Trophoblast cell (in vitro differentiated cells and primary cell): ENCODE data around the gene MYO5A.
"Not testable (repeated sequence)": the region's sequence is repeated elsewhere in the genome, so short reads cannot be mapped to it uniquely, and the experiment has no call there.

Experiments
- DNase-seq, 2 donors: peaks; one replicate each; pipeline ENCODE4 v3.0.0-alpha.2; 2016
- H2AFZ ChIP-seq: 2 replicates; pipeline ENCODE4 v1.6.1; 2013; ENCODE audit warnings: low read length, moderate library complexity, mild to moderate bottlenecking; ENCODE audit not compliant: insufficient read depth, poor library complexity
- H2AK5ac ChIP-seq: 2 replicates; pipeline ENCODE4 v1.6.1; 2013; ENCODE audit warnings: mild to moderate bottlenecking, low read length
- H2BK120ac ChIP-seq: 2 replicates; pipeline ENCODE4 v1.6.1; 2013; ENCODE audit warnings: low read length, mild to moderate bottlenecking, moderate library complexity; ENCODE audit not compliant: insufficient read depth, poor library complexity
- H2BK12ac ChIP-seq: 2 replicates; pipeline ENCODE4 v1.6.1; 2013; ENCODE audit warnings: mild to moderate bottlenecking, low read length, moderate library complexity
- H2BK5ac ChIP-seq: 2 replicates; pipeline ENCODE4 v1.6.1; 2013; ENCODE audit warnings: low read length, low read depth, moderate library complexity, mild to moderate bottlenecking; ENCODE audit not compliant: poor library complexity
- H3K14ac ChIP-seq: 2 replicates; pipeline ENCODE4 v1.6.1; 2013; ENCODE audit warnings: mild to moderate bottlenecking, low read length
- H3K18ac ChIP-seq: 2 replicates; pipeline ENCODE4 v1.6.1; 2013; ENCODE audit warnings: mild to moderate bottlenecking, low read length
- H3K23ac ChIP-seq: 2 replicates; pipeline ENCODE4 v1.6.1; 2013; ENCODE audit warnings: low read length
- H3K27ac ChIP-seq: 2 replicates; pipeline ENCODE4 v1.5.1; 2013; ENCODE audit warnings: low read depth, mild to moderate bottlenecking, inconsistent platforms, low read length, moderate library complexity
- H3K27me3 ChIP-seq: 2 replicates; pipeline ENCODE4 v1.6.1; 2013; ENCODE audit warnings: inconsistent platforms, mild to moderate bottlenecking, low read length, moderate library complexity; ENCODE audit not compliant: insufficient read depth
- H3K36me3 ChIP-seq, 2 experiments: 1 replicate in 1 of 2; 2 replicates in 1 of 2; pipeline ENCODE4 v1.6.1; 2013; ENCODE audit warnings: low read length in 2 of 2, mild to moderate bottlenecking in 2 of 2, moderate library complexity in 1 of 2; ENCODE audit not compliant: insufficient read depth in 2 of 2, control insufficient read depth in 1 of 2
- H3K4ac ChIP-seq: 2 replicates; pipeline ENCODE4 v1.6.1; 2013; ENCODE audit warnings: low read depth, mild to moderate bottlenecking, low read length, moderate library complexity
- H3K4me1 ChIP-seq, 2 experiments: 1 replicate in 1 of 2; 2 replicates in 1 of 2; pipeline ENCODE4 v1.6.1; 2013; ENCODE audit warnings: low read length in 2 of 2, mild to moderate bottlenecking in 2 of 2, moderate library complexity in 1 of 2; ENCODE audit not compliant: insufficient read depth in 2 of 2, control insufficient read depth in 1 of 2
- H3K4me2 ChIP-seq: 2 replicates; pipeline ENCODE4 v1.6.1; 2013; ENCODE audit warnings: inconsistent platforms, mild to moderate bottlenecking, low read length, moderate library complexity
- H3K4me3 ChIP-seq: 2 replicates; pipeline ENCODE4 v1.5.1; 2013; ENCODE audit warnings: mild to moderate bottlenecking, low read depth, low read length, inconsistent platforms
- H3K79me1 ChIP-seq: one replicate; pipeline ENCODE4 v1.6.1; 2013; ENCODE audit warnings: low read length
- H3K79me2 ChIP-seq: 2 replicates; pipeline ENCODE4 v1.6.1; 2013; ENCODE audit warnings: low read length, mild to moderate bottlenecking; ENCODE audit not compliant: control insufficient read depth, insufficient read depth, poor library complexity
- H3K9ac ChIP-seq: 2 replicates; pipeline ENCODE4 v1.6.1; 2013; ENCODE audit warnings: mild to moderate bottlenecking, low read length
- H3K9me3 ChIP-seq: 2 replicates; pipeline ENCODE4 v1.6.1; 2013; ENCODE audit warnings: low read depth, mild to moderate bottlenecking, control low read depth, inconsistent platforms, low read length; ENCODE audit not compliant: insufficient read depth
- H4K12ac ChIP-seq: 2 replicates; pipeline ENCODE4 v1.6.1; 2013; ENCODE audit warnings: low read depth, mild to moderate bottlenecking, low read length, moderate library complexity
- H4K8ac ChIP-seq: 2 replicates; pipeline ENCODE4 v1.6.1; 2013; ENCODE audit warnings: low read depth, mild to moderate bottlenecking, low read length, moderate library complexity
- H4K91ac ChIP-seq: one replicate; pipeline ENCODE4 v1.6.1; 2013; ENCODE audit warnings: low read depth, mild to moderate bottlenecking, low read length, moderate library complexity
- WGBS: extraction: QIAGEN DNeasy Blood & Tissue Kit; methylation state at CpG from one replicate; pipeline ENCODE4 v1.1.7; 2013; ENCODE audit warnings: missing lambda C conversion rate; ENCODE audit not compliant: insufficient read length, insufficient coverage; ENCODE audit errors: extremely low coverage; 5-methylcytosine and 5-hydroxymethylcytosine counted together

MYO5A gene

DNA sequence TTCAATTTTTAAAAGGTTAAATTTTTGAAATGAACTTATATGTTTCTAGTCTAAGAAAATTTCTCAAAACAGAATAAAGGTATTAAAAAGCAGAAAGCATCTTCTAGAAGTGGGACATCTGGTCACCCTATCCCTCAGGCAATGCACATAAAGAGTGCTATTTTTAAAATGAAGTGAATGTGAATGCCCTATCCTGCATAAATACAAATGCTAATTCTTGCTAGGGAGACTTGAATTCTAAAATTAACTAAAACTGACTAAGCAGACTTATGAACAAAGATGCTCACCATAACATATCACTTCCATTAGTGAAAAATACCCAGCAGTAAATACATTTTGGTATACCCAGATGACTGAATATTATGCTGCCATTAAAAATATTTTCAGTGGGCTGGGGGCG, 11.7 kb downstream of the MYO5A start:
- Histone ChIP-seq H2AFZ (no peak overlapping the region), H3K23ac (no peak overlapping the region), H3K9ac (no peak overlapping the region), H3K4me3 (no peak overlapping the region), H3K4me2 (no peak overlapping the region), H3K79me2 (no peaks in the 10 kb centered on the region), H4K12ac (no peak overlapping the region), H2BK5ac (no peak overlapping the region), H3K27me3 (no peaks in the 10 kb centered on the region), H3K36me3 (no peaks in the 10 kb centered on the region), H3K79me1 (no peaks in the 10 kb centered on the region), H4K8ac (no peak overlapping the region), H2BK120ac (no peak overlapping the region), H3K9me3 (no peaks in the 10 kb centered on the region), H2BK12ac (no peak overlapping the region), H3K4ac (no peak overlapping the region), H3K18ac (no peak overlapping the region), H2AK5ac (no peak overlapping the region), H3K4me1 (no peaks in the 10 kb centered on the region), H4K91ac (no peak overlapping the region), H3K14ac (no peak overlapping the region), H3K27ac (no peak overlapping the region)
- DNase-seq, result no peak
- WGBS, result no CpG with 5 or more reads among the region's 1 CpG

- Histone ChIP-seq H4K12ac (no peak overlapping the region), H3K27me3 (no peaks in the 10 kb centered on the region), H2BK120ac (no peak overlapping the region), H3K79me2 (no peaks in the 10 kb centered on the region), H3K23ac (no peak overlapping the region), H3K27ac (no peak overlapping the region), H3K79me1 (no peaks in the 10 kb centered on the region), H3K9me3 (no peaks in the 10 kb centered on the region), H4K8ac (no peak overlapping the region), H3K4me1 (no peaks in the 10 kb centered on the region), H3K18ac (no peak overlapping the region), H3K4me3 (no peak overlapping the region), H3K14ac (no peak overlapping the region), H3K4ac (no peak overlapping the region), H2BK12ac (no peak overlapping the region), H2AFZ (no peak overlapping the region), H3K36me3 (no peaks in the 10 kb centered on the region), H3K4me2 (no peak overlapping the region), H2BK5ac (no peak overlapping the region), H3K9ac (no peak overlapping the region), H4K91ac (no peak overlapping the region), H2AK5ac (no peak overlapping the region)
- WGBS, result no CpG with 5 or more reads among the region's 2 CpGs
- DNase-seq, result no peak
These were observed 13.3 kb downstream of the MYO5A start for GRCh38 chr15:52515343-52515742.

DNA sequence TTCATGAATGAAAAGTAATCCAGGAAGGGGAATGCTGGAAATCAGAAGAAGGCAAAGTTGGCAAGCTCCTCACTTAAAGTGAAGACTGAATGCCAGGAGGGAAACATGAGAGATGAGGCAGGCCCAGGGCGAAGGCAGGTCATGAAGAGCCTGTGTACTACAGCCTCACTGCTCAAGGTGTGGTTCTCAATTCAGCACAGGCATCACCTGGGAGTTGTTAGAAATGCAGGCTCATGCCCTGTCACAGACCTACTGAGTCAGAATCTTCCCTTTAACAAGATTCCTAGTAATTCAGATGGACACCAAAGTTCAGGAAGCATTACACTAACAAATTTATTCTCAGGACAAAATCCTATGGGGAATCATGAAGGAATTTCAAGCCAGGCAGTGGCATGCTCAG, 14.2 kb downstream of the MYO5A start:
- no peak overlapping the region for H4K12ac ChIP-seq
- H3K36me3 ChIP-seq, result no peaks in the 10 kb centered on the region
- H3K14ac ChIP-seq, result no peak overlapping the region
- H3K9me3 ChIP-seq, result no peaks in the 10 kb centered on the region
- no peak overlapping the region for H3K23ac ChIP-seq
- H4K8ac ChIP-seq, result no peak overlapping the region
- no peak overlapping the region for H4K91ac ChIP-seq
- WGBS, result no CpG with 5 or more reads among the region's 1 CpG
- H3K4me1 ChIP-seq, result no peaks in the 10 kb centered on the region
- H2AFZ ChIP-seq, result no peak overlapping the region
- H3K18ac ChIP-seq, result no peak overlapping the region
- no peak overlapping the region for H3K9ac ChIP-seq
- no peak overlapping the region for H2BK12ac ChIP-seq
- no peak overlapping the region for H2BK5ac ChIP-seq
- no peak overlapping the region for H3K4ac ChIP-seq
- H3K79me2 ChIP-seq, result no peaks in the 10 kb centered on the region
- no peak overlapping the region for H3K4me3 ChIP-seq
- DNase-seq, result no peak
- no peak overlapping the region for H2BK120ac ChIP-seq
- H3K79me1 ChIP-seq, result no peaks in the 10 kb centered on the region
- H2AK5ac ChIP-seq, result no peak overlapping the region
- H3K27ac ChIP-seq, result no peak overlapping the region
- H3K4me2 ChIP-seq, result no peak overlapping the region
- H3K27me3 ChIP-seq, result no peaks in the 10 kb centered on the region

DNA sequence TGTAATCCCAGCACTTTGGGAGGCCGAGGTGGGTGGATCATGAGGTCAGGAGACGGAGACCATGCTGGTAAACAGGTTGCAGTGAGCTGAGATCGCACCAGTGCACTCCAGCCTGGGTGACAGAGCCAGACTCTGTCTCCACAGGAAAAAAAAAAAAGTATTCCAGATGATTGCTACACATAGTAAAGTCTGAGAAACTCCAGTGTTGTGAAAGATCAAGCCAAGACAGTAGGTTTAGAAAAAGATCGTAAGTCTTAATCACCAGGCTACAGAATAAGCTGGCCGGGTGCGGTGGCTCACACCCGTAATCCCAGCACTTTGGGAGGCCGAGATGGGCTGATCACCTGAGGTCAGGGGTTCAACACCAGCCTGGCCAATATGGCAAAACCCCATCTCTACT, 15.8 kb downstream of the MYO5A start:
- H4K91ac ChIP-seq, H2BK5ac ChIP-seq, H3K27me3 ChIP-seq, H3K18ac ChIP-seq, H2BK12ac ChIP-seq, H2AK5ac ChIP-seq, H3K9ac ChIP-seq, H3K4me2 ChIP-seq, H4K8ac ChIP-seq, H3K14ac ChIP-seq, H4K12ac ChIP-seq, H3K4ac ChIP-seq, H3K4me1 ChIP-seq, H3K36me3 ChIP-seq, H3K79me2 ChIP-seq, H2AFZ ChIP-seq, H3K27ac ChIP-seq, H3K23ac ChIP-seq, H3K79me1 ChIP-seq, H3K9me3 ChIP-seq, H2BK120ac ChIP-seq, H3K4me3 ChIP-seq: not testable (repeated sequence)
- no CpG with 5 or more reads among the region's 8 CpGs for WGBS
- peak in 1 of 2 donors; percentile 34 for DNase-seq
